NCI-H748 (cell line): ENCODE measurements around the gene RXRA.

ENCODE experiments used
- DNase-seq: peaks from one replicate; lab custom pipeline; 2025; ENCODE audit not compliant: unreplicated experiment; lab: John Stamatoyannopoulos, UW

The RXRA gene

DNA sequence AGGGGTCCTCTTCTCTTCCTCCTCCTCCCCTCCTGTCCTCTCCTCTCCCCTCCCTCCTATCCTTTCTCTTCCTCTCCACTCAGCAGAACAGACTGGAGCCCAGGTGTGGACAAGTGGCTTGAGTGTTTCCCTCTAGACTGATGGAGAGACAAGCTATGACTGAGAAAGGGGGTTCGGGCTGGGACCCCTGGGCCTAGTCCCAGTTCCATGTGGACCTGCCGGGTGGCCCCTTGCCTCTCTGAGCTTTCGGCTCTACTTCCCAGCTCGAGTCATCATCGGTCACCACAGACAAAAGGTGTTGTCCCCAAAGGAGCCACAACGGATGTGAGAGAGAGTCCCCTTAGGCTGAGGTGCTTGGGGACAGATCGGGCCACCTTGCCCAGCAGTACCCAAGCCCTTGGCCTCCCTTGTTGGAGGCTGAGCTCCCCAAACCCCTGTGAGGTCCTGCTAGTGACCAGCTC is 3.4 kb upstream of the RXRA start:
- DNase-seq: no peak

GRCh38 chr9:134323741-134324358 is 2.4 kb upstream of the RXRA start:
- peak; percentile 22 for DNase-seq

- no peak for DNase-seq
Measured at GRCh38 chr9:134324359-134325095, 1.7 kb upstream of the RXRA start.

DNA sequence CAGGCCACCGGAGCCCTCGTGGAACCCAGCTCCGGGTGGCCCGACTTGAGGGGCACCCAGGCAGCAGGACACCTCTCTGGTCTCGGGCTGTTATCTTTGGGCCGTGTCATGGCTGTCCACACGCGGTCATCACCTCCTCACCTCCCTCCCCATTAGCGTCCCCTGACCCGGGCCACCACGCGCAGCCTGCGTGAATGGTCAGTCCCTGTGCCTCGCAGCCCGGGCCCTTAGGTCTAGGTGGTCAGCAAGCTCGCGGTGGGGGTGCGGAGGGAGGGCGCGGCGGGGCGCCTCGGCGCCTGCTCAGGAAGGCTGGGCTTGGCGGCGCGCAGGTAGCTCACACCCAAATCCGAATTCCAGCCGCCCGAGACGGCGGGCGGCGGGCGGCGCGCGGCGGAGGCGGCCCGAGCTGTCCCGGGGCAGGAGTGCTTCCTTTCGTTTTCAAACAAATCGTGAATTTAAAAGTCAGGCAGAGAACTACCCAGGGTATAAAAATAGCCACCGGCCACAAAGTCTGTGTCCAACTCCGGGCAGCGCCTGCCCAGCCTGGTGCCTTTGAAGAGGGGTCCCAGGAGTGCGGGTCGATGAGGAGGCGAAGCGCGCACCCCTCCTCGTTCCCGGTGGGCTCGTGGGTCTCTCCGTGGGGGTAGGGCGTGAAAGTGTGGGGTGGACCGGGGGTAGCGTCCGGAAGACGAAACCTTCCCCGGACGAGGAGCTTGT is 1.0 kb upstream of the RXRA start:
- no peak for DNase-seq

DNA sequence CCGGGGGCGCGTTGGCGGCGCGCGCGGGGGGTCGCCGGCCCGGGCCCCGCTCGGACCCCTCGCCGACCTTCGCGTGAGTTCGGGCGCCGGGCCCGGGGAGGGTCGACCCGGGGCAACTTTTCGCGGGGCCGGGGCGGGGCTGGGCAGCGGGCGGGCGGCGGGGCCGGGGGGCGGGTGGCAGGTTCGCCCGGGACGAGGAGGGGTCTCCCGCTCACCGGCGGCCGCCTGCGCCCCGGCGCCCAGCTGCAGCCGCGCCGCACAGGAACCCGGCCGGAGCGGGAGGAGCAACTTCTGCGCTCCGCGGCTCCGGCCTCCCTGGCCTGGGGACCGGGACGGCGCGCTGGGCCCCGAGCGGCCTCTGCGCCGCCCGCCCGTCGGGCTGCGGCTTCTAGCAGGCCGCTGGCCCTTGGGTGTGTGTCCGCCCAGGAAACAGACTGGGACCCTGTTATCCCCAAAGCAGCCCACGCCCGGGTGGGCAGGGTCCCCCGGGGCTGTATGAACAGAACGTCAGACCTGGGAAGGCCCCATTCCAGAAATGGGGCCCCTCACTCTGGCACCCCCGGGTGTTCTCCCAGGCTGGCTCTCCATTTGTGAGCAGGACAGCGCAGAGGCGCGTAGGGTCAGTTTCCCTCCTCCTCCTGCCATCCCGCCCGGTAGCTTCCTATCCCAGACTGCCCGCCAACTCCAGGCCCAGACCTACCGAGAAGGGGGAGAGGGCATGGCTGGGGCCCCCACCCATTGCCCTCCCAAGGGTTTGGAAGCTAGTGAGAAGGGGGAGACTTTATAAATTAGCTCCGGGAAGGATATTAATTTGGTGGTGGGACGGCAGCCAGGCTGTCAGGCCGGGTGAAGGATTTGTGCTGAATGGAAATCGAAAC is 708 bp downstream of the RXRA start:
- DNase-seq: peak; percentile 47

DNA sequence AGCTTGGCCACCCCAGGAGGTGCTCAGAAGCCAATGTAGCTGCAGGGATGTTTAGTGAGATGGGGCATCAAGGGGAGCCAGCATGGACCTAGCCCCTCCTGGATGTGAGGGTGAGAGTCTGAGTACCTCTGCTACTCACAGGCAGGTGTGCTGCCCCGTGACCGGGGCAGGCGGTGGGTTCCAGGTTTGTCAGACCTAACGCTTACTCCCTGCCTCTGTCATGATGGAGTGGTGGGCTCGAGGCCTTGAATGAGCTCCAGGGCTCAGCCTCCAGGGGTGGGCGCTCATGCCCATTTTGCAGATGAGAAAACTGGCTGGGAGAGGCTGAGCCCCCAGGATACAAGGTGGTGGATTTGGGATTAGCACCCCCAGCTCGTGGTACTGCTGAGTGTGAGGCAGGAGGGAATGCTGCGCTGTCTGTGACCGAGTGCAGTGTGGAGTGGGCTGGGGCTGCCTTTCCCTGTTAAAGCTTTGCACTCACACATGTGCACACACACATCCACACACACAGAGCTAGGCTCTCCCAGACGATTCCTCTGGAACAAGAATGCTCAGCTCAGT is 1.5 kb downstream of the RXRA start:
- DNase-seq: no peak

GRCh38 chr9:134328341-134328840 is 2.1 kb downstream of the RXRA start:
- DNase-seq: no peak

- DNase-seq: no peak
Measured at GRCh38 chr9:134328841-134329575, 2.8 kb downstream of the RXRA start.

DNA sequence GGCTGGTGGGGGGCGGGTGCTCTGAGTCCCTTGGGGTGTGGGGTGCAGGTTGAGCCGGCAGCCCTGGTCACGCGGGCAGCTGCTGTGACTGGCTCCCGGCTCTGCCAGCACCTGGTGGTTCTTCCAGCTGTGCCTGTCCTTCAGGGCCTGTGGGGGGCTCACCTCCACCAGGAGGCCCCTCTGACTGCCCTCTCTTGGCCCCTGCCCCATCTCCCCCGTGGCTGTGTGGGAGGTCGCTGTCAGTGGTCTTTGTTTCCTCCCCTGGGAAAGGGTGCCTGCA is 3.3 kb downstream of the RXRA start:
- DNase-seq: no peak

DNA sequence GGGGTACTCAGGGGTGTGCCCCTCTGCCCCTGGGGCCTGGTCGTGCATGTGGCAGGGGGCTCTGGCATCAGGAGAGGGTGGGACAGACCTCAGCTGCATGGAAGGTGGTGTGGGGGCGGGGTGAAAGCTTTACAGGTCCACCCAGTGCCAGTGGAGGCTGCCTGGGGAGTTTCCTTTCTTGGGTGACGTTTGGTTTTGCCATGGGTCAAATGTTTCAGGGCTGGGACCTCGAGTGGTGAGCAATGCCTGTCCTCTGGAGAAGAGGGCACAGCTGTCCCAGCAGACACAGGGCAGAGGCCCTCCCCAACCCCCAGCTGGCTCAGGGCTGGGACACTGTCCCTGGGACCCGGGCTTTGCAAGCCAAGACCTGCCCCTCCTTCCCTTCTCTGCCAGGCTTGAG is 3.6 kb downstream of the RXRA start:
- DNase-seq: no peak

DNA sequence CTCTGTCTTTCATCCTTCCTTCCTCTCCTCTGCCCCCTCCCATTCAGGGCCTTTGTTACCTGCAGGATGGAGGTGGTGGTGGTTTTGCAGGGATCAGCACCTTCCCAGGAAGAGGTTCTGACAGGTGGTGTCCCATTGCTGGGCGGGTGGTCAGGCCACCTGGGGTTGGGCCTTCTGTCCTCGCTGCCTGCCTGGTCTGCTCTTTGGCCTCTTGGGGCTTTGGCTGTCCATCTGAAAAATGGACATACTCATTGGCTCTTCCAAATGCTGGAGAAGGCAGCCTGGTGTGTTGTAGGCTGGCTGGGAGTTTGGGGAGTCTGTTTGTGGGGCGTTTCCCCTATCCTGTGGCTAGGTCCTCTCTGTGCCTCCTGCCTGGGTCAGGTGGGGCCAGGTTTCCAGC is 4.3 kb downstream of the RXRA start:
- no peak for DNase-seq

DNA sequence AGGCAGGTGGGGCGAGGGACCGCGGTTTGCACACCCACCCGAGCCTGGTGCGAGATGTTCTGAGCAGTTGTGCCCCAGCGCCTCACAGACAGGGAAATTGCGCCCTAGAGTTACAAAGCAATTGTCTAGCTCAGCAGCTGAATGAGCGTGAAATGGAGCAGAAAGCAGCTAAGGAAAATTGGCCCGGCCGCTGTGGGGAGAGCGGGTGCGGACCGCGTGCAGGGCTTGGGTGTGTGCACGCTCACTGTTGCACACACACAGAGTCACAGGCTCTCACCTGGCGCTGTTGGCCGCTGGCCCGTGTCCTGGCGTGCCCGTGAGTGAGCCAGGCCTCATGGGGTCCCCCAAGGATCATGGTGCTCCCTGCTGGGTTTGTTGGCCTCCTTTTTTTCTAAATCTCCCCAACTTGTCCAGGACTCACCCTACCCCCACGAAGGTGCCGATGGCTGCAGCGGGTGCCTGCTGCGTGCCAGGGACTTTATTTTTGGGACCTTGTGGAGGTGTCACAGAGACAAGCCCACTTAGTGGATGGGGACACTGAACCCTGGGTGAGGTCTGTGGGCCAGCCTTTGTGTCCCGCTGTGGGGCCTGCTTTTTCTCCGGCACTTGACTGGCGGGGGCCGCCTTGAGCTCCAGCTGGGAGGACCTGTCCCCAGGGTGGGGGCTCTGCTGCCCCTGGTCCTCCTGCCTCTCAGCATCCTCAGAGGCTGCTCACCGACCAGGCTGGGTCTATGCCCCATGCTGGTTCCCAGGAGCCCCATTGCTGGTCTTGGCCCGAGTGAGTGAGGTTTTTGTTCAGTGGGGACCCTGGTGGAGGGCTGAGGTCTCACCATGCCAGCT is 5.2 kb downstream of the RXRA start:
- DNase-seq: peak; percentile 17

- no peak for DNase-seq
Measured at GRCh38 chr9:134332266-134332665, 6.0 kb downstream of the RXRA start.

GRCh38 chr9:134332841-134333233 is 6.6 kb downstream of the RXRA start:
- DNase-seq: no peak

DNA sequence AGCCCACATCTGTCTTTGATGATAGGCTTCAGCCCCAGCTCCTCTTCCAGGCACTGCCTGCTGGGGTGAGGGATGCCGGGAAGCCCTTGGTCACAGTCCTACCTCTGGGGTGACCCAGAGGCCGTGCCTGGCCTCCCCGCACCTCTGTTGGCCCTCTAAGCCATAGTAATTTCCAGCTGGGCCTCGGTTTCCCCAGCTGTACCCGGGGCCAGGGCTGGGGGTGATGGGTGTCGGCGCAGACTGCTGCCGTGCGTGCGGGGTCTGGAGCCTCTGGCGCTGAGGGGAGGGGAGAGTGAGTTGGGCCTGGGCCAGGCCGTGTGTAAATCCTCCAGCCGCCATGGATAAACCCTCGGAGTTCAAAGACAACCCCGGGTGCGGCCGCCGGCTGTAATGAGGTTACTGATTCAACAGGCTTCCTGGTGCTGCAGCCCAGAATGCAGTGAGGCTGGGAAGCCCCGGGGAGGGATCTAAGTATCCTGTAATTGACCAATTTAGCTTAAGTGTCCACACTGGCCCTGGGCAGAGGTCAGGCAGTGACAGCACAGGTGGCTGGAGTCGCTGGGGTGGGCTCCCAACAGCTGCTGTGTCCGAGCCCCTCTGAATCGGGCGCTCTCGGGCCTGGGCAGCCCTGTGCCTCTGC is 7.1 kb downstream of the RXRA start:
- peak; percentile 14 for DNase-seq

GRCh38 chr9:134333874-134334581 is 7.8 kb downstream of the RXRA start:
- DNase-seq: no peak

GRCh38 chr9:134335061-134335460 is 8.8 kb downstream of the RXRA start:
- DNase-seq: no peak
